ENCODE data around the gene NRXN3.

The NRXN3 gene

DNA sequence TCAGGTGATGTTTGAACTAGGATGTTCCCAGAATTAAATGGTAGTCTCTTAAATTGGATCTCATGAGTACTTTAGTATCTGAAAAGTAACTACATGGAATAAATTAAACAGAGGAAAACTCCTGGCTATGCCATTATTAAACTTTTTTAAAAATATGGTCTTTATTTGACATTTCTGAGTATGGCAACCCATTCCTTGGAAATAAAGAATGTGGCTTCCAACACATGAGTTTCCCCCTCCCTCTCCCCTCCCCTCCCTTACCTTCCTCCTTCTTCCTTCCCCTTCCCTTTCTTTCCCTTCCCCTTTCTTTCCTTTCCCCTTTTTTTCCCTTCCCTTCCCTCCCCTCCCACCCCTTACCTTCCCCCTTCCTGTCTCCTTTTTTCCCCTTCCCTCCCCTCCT is 1100.9 kb downstream of the NRXN3 start:
- no peak for DNase-seq

- DNase-seq: no peak
Observed at GRCh38 chr14:79274641-79275291, 1104.6 kb downstream of the NRXN3 start.

DNA sequence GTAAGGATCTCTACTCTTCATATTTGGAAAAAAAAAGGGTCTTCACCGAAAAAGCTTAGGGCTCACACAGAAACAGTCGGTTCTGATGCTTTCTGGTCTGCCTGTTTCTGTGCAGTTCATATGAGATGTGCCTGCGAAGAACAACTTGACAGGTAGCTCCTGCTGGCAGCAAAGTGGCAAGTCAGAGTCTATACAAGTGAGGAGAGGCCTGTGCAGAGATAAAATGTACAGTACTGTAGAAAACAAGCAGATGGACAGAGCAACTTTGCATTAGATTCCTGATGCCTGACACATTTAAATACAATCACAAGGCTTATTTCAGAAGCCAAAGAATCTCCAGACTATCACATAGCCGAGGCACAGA is 1105.1 kb downstream of the NRXN3 start:
- DNase-seq: no peak

- no peak for DNase-seq
Observed at GRCh38 chr14:79278286-79278797, 1108.2 kb downstream of the NRXN3 start.

DNA sequence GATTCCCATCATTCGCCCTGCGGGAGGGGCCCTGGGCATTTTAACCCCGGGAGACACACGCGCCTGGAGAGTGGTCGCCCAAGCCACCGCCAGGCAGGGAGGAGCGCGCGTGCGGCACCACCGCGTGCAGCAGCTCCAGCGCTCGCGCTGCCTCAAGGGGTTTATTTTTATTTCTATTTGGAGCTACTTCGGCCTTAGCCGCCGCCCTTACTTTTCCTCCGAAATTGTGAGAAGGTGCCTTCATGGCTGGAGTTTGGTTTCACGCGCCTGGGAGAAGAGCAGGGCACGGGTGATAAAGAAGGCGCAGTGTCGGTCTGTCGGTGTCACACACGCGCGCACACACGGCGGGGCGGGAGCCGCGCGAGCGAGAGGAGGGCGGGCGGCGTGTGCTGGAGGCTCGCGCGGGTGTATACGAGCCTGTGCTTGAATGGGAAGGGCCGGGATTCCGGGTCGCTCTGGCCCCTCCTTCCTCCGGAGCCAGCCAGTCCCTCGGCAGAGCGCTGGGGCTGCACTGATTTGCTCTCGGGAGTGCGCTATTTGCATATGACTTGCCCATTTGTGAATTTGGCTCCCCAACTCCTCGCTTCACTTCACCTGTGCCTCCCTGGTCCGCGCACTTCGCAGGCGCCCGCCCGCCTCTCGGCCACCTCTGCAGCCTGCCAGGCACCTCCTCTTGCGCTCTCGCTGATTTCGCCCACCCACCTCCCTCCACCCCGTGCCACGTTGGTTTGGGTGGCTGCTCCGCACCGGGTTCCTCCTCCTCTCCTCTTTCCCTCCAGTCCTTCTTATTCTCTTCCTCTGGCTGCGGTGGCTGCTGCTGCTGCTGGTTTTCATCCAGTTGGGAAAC is 1108.8 kb downstream of the NRXN3 start:
- no peak for DNase-seq

GRCh38 chr14:79279645-79280597 is 1109.7 kb downstream of the NRXN3 start:
- no peak for DNase-seq

DNA sequence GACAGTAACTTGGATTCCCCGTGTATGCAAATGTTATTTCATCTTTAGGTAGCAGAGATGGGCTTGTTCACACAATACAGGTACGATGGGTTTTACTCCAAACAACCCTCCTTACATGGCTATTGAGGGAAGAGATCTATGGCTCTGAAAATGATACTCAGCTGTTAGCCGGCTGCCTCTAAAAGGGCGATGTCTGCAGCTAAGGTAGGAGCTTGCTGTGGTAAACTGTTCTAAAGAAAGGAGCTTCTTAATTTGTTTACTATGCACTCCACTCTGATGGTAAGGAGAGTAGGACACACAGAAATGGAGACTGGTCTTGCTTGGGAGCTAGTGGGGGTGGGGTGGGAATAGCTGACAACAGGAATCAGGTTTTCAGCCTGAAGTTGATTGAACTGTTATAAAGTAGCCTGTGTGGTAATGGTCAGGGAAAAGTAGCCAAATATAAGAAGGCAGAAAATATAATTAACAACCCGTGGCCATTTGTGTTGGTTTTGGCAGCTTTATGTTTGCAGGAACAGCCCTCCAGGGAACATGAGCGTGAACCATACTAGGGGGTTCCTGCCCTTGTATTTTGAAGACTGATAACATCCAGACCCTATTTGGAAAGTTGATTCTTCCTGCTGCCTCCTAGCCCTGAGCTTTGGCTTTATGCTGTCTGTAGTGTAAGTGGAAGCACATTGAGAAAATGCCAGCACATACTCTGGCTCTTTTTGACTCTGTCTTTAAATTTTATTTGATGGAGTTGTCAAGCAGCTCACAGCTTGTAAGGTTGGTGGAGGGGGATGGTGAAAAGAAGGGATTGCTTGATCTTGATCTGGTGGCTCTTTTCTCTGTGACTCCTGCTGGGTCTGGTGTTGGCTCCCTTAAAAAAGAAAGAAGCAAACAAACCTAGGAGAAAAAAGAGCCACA is 1111.3 kb downstream of the NRXN3 start:
- no peak for DNase-seq

DNA sequence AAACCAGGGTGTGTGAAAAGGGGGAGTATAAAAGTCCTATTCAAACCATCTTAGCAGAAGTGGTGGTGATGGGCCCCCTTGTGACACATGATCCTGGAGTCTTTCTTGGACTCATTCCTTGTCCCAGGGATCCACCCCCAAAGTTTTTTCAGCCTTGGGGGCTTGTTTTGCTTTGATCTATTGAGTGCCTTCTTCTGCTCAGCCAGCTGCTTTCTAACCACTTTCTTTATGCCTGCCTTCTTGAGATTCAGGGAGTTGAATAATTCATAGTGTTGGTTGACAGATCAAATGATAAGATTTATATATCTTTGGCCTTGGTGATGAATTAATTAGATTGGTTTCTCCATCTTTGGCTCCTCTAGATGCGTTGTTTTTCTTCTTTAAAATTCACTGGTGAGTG is 1114.4 kb downstream of the NRXN3 start:
- no peak for DNase-seq

GRCh38 chr14:79285263-79285662 is 1115.1 kb downstream of the NRXN3 start:
- no peak for DNase-seq

- no peak for DNase-seq
Observed at GRCh38 chr14:79287976-79288375, 1117.8 kb downstream of the NRXN3 start.

- no peak for DNase-seq
Observed at GRCh38 chr14:79293482-79294177, 1123.5 kb downstream of the NRXN3 start.

GRCh38 chr14:79294499-79294898 is 1124.3 kb downstream of the NRXN3 start:
- no peak for DNase-seq

- DNase-seq: no peak
Observed at GRCh38 chr14:79295385-79295784, 1125.2 kb downstream of the NRXN3 start.

- DNase-seq: no peak
Observed at GRCh38 chr14:79298373-79298772, 1128.2 kb downstream of the NRXN3 start.

- no peak for DNase-seq
Observed at GRCh38 chr14:79299162-79299561, 1129.0 kb downstream of the NRXN3 start.

GRCh38 chr14:79304279-79304678 is 1134.1 kb downstream of the NRXN3 start:
- no peak for DNase-seq

DNA sequence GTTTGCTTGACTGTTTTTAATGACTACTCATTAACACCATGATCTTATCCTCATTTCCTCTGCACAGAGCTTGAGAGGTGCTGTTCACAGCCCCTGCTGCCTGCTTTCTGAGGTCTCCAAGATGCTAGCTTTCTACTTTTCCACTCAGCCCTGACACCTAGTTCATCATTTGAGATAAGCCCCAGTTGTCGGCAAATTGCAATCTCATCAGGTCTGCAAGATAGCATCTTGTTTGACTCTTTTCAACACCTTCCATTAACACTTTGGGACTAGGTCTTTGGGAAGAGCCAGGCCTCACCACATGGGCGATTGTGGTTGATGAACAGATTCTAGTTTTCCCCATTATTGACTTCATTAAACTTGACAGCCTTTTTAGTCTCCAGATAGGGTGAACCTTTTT is 1136.4 kb downstream of the NRXN3 start:
- no peak for DNase-seq

DNA sequence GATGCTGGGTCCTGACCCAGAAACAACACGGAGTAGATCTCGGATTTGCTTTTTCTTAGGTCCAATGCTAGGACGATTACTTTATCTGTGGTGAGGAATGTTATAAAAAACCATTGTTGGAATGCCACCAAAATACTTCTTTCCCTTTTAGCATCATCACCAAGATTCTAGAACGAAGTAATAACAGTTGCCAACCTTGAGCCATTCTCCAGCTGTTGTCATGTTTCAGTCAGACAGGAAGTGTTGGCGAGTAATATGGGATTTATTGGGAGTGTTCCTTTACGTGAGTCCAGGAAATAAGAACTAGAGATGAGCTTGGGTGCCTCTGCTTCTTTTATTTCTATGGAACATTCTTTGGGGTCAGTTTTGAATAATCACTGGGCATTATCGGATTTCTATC is 1148.2 kb downstream of the NRXN3 start:
- no peak for DNase-seq

DNA sequence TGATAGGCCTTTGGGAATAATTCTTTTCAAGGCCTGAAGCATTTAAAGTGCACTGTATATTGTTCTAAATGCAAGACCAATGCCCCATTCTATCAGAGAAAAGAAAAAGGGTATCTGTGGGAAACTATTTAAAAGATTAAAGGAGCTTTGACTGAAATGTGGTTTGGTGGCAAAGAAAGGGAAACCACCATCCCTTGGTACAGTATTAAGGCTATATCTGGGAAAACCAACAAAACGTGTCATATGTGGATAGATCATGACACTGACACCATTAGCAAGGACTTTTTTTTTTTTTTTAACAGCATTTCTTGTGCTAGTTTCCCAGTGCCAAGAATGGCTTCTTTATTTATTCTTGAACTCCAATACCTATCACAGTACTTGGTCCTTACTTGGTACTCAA is 1150.4 kb downstream of the NRXN3 start:
- DNase-seq: no peak

DNA sequence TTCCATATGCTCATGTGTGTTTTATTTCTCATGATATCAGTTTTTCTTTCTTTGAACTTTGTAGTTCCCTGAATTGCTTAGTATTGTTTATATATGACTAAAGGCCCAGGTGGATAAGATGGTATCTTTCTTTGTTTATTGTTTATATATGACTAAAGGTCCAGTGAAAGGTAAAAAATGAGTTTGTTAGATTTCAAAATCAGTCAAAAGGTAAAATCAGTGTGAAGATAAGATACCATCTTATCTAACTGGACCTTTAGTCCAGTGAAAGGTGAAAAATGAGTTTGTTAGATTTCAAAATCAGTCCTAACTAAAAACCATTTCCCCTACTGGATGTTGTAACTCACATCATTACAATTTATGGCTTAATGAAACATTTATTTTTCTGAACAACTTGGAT is 1150.9 kb downstream of the NRXN3 start:
- DNase-seq: no peak

- DNase-seq: no peak
Observed at GRCh38 chr14:79325071-79325470, 1154.9 kb downstream of the NRXN3 start.

All from stimulated activated CD4-positive, alpha-beta T cell treated with anti-CD3 and anti-CD28 coated beads, Interleukin-4, amount 100 ng/mL, for 24 hours (primary cell).